ENCODE results near the gene SPRR2B. TPM values are rescaled to one million over a fixed set of nuclear protein-coding genes. Genes with fewer than 3 reads are reported as not detected.

Gene SPRR2B
- total RNA-seq, 1 donor from 2014 or later: not detected

GRCh38 chr1:153028766-153029165 lies 42.6 kb downstream of the SPRR2B start:
- H3K79me2 ChIP-seq (ENCODE audit: low read depth): no peaks in the 10 kb centered on the region
- H3K9ac ChIP-seq: no peak overlapping the region
- no peaks in the 10 kb centered on the region for H3F3A ChIP-seq (ENCODE audit: low read depth)
- no peaks in the 10 kb centered on the region for H3K9me3 Mint-ChIP-seq
- no peaks in the 10 kb centered on the region for H3K27me3 ChIP-seq
- H4K20me1 ChIP-seq (ENCODE audit: low read depth): no peaks in the 10 kb centered on the region
- TF ChIP-seq EZH2phosphoT487 (IDR thresholded peaks at IDR 0.05) (no peak), CTCF (IDR thresholded peaks at IDR 0.05) (no peak), EZH2 (IDR thresholded peaks at IDR 0.05) (no peak)
- no peak overlapping the region for H3K4me3 Mint-ChIP-seq
- no peaks in the 10 kb centered on the region for H3K36me3 ChIP-seq
- no peak overlapping the region for H3K4me2 ChIP-seq
- no peaks in the 10 kb centered on the region for H3K36me3 Mint-ChIP-seq
- H3K27ac Mint-ChIP-seq: no peak overlapping the region
- DNase-seq (ENCODE audit: low spot score): no peak
- H3K4me1 Mint-ChIP-seq: no peaks in the 10 kb centered on the region
- peaks cover 14% of the 10 kb centered on the region for H3K9me3 ChIP-seq (ENCODE audit: low read depth)
- H2AFZ ChIP-seq (replicated peaks): no peak overlapping the region
- no peak overlapping the region for H3K4me3 ChIP-seq
- H3K4me1 ChIP-seq: no peaks in the 10 kb centered on the region
- H3K27ac ChIP-seq: no peak overlapping the region
- no peaks in the 10 kb centered on the region for H3K27me3 Mint-ChIP-seq (ENCODE audit: insufficient read depth, low read depth)

- Histone ChIP-seq H3K79me2 (ENCODE audit: low read depth) (no peaks in the 10 kb centered on the region), H3K9ac (no peak overlapping the region), H3F3A (ENCODE audit: low read depth) (no peaks in the 10 kb centered on the region), H3K27me3 (no peaks in the 10 kb centered on the region), H3K4me3 (no peak overlapping the region), H4K20me1 (ENCODE audit: low read depth) (no peaks in the 10 kb centered on the region), H2AFZ (replicated peaks) (no peak overlapping the region), H3K4me1 (no peaks in the 10 kb centered on the region), H3K4me2 (no peak overlapping the region), H3K36me3 (no peaks in the 10 kb centered on the region), H3K27ac (no peak overlapping the region), H3K9me3 (ENCODE audit: low read depth) (peaks cover 14% of the 10 kb centered on the region)
- no peak for DNase-seq (ENCODE audit: low spot score)
- no peaks in the 10 kb centered on the region for H3K36me3 Mint-ChIP-seq
- TF ChIP-seq EZH2phosphoT487 (IDR thresholded peaks at IDR 0.05): no peak
- no peak for TF ChIP-seq EZH2 (IDR thresholded peaks at IDR 0.05)
- TF ChIP-seq CTCF (IDR thresholded peaks at IDR 0.05): no peak
- no peak overlapping the region for H3K4me3 Mint-ChIP-seq
- no peaks in the 10 kb centered on the region for H3K9me3 Mint-ChIP-seq
- no peak overlapping the region for H3K27ac Mint-ChIP-seq
- H3K27me3 Mint-ChIP-seq (ENCODE audit: insufficient read depth, low read depth): peaks cover 2% of the 10 kb centered on the region
- no peaks in the 10 kb centered on the region for H3K4me1 Mint-ChIP-seq
Measured at GRCh38 chr1:153025797-153026196, 45.6 kb downstream of the SPRR2B start.

- no peaks in the 10 kb centered on the region for H3K36me3 ChIP-seq
- H3K27ac Mint-ChIP-seq: no peak overlapping the region
- peaks cover 14% of the 10 kb centered on the region for H3K9me3 ChIP-seq (ENCODE audit: low read depth)
- no peaks in the 10 kb centered on the region for H3K4me1 ChIP-seq
- H3K4me3 Mint-ChIP-seq: no peak overlapping the region
- no peaks in the 10 kb centered on the region for H3K27me3 ChIP-seq
- H3K4me3 ChIP-seq: no peak overlapping the region
- no peaks in the 10 kb centered on the region for H4K20me1 ChIP-seq (ENCODE audit: low read depth)
- no peaks in the 10 kb centered on the region for H3K9me3 Mint-ChIP-seq
- peaks cover 2% of the 10 kb centered on the region for H3K27me3 Mint-ChIP-seq (ENCODE audit: insufficient read depth, low read depth)
- H3F3A ChIP-seq (ENCODE audit: low read depth): no peaks in the 10 kb centered on the region
- no peaks in the 10 kb centered on the region for H3K79me2 ChIP-seq (ENCODE audit: low read depth)
- H2AFZ ChIP-seq (replicated peaks): no peak overlapping the region
- no peak for DNase-seq (ENCODE audit: low spot score)
- no peaks in the 10 kb centered on the region for H3K36me3 Mint-ChIP-seq
- no peak overlapping the region for H3K27ac ChIP-seq
- no peaks in the 10 kb centered on the region for H3K4me1 Mint-ChIP-seq
- no peak overlapping the region for H3K4me2 ChIP-seq
- no peak overlapping the region for H3K9ac ChIP-seq
- TF ChIP-seq EZH2 (IDR thresholded peaks at IDR 0.05): no peak
- no peak for TF ChIP-seq CTCF (IDR thresholded peaks at IDR 0.05)
- no peak for TF ChIP-seq EZH2phosphoT487 (IDR thresholded peaks at IDR 0.05)
Measured at GRCh38 chr1:153024413-153024812, 47.0 kb downstream of the SPRR2B start.
